ENCODE measurements around the gene SNRNP70.

SNRNP70 gene

DNA sequence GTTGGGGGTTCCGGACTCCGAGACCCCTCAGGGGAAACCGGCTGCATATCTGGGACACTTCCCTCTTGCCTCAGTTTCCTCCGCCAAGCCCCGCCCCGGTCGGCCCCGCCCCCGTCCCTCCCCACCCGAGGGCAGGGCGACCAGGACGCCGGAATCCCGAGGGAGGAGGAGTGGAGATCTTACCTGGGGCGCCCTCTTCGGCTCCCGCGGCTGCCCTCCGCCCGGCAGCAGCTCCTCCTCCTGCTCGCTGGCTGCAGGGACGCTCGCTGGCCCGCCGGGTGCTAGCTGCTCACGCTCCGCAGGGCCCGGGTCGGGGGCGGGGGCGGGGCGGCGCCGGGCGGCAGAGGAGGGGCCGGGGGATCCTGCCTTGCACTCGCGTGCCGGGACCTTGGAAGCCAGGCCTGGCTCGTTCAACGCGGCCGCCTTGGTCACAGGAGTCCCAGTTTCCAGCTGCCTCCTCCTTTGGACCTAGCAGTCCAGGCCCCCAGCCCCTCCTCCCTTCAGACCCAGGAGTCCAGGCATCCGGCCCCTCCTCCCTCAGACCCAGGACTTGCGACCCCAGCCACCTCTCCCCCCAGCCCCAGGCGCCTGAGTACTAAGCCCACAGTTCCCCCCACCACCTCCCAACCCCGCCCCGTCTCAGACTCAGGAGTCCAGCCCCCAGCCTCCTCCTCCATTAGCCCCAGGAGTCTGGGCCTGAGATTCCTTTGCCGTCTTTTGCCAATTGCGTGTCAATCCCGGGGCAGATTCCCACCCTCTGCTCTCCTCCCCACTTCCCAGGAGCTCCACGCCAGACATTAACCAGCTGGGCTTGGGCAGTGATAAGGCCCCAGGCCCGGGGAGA is 20.3 kb upstream of the SNRNP70 start, which contains the start of gene NTF4:
Gene NTF4, minus strand, starts transcription at position 51 of the 844 bp plus-strand sequence. CDS start 2,821 bp downstream, outside the sequence.
- no peak for DNase-seq

DNA sequence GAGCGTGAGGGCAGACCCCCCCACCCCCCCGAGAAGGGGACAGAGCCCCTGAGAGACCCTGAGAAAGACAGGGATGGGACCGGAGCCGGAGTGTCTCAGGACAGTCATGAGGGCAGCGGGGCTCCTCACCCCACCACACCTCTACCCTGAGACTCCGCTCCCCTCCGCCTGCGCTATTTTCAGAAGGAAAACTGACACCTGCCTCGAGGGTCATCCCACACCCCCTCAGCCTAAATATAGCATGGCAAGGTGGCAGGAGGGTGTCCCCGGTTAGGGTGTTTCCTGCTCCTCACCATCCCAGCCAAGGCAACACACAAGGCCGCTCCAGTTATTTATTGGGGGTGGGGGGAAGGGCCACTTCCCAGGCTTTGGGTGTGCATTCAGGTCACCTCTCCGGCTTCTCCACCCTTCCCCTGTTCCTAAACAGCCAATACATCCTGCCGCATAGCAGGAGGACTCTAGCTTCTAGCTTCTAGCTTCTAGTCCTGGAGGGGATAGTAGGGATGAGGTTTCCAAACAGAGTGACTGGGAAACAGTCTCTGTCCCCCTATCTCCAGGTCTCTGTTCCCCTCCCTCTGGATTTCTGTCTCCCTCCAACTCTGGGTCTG is 19.2 kb upstream of the SNRNP70 start:
- no peak for DNase-seq

DNA sequence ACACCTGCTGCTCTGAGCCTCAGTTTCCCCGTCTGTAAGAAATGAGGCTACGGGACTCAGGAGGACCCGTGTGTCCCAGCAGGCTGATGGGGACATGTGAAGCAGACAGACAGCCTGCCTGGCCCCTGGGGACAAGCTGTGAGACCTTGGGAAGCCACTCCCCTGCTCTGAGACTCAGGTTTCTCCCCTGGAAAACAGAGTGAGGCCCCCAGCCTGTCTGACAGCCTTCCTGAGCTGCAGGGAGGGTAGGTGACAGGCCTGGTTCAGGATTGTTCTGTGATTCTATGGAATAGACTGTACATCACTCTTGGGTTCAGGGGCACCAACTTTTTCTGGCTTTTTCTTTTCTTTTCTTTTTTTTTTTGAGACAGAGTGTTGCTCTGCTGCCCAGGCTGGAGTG is 17.7 kb upstream of the SNRNP70 start:
- no peak for DNase-seq

DNA sequence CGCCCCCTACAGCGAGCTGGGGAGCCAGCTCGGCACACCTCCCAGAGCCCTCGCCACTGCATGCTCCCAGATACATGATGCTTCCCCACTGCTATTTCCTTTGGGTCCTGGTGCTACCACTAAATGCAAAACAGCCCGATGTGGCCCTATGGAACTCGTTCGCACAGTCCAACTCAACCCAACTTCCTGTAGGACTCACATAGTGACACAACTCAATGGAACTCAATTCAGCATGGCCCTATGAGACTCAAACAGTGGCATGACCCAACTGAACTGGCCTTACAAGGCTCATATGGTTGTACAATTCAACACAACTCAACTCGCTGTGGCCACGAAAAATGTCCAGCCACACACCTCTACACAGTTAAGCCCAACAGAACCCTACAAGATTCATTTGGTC is 16.2 kb upstream of the SNRNP70 start:
- DNase-seq: no peak

DNA sequence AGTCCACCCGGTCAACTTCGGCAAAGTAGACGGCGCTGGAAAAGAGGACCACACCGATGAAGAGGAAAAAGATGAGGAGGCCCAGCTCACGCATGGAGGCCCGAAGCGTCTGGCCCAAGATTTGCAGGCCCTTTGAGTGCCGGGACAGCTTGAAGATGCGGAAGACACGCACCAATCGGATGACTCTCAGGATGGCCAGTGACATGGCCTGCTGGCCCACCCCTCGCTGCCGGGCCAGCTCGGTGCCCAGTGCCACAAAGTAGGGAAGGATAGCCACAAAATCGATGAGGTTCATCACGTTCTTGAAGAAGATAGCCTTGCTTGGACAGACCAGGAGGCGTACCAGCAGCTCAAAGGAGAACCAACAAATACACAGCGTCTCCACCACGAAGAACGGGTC is 14.8 kb upstream of the SNRNP70 start:
- DNase-seq: no peak

DNA sequence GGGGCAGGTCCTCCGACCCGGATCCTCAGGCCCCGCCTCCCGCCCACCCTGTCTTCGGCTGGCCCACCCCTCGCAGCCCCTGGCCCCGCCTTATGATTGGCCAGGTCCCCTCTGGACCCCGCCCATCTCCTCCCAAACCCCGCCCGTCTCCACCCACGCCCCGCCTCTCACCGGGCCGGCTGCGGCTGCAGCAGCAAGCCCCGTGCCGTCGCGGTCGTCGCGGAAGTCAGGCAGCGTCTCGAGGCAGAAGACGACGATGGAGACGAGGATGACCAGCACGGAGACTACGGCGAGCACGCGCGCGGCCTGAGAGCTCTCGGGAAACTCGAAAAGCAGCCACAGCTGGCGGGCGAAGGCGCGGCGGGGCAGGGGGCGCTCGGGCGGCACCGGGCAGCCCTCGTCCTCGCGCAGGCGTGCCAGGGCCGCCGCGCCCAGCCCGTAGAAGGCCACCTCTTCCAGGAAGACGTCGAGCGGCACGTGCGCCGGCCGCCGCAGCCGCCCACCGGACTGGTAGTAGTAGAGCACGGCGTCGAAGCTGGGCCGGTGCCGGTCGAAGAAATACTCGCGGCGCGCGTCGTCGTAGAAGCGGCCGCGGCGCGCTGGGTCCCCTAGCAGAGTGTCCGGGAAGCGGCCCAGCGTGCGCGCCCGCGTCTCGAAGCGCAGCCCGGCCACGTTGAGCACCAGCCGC is 13.2 kb upstream of the SNRNP70 start:
- no peak for DNase-seq

DNA sequence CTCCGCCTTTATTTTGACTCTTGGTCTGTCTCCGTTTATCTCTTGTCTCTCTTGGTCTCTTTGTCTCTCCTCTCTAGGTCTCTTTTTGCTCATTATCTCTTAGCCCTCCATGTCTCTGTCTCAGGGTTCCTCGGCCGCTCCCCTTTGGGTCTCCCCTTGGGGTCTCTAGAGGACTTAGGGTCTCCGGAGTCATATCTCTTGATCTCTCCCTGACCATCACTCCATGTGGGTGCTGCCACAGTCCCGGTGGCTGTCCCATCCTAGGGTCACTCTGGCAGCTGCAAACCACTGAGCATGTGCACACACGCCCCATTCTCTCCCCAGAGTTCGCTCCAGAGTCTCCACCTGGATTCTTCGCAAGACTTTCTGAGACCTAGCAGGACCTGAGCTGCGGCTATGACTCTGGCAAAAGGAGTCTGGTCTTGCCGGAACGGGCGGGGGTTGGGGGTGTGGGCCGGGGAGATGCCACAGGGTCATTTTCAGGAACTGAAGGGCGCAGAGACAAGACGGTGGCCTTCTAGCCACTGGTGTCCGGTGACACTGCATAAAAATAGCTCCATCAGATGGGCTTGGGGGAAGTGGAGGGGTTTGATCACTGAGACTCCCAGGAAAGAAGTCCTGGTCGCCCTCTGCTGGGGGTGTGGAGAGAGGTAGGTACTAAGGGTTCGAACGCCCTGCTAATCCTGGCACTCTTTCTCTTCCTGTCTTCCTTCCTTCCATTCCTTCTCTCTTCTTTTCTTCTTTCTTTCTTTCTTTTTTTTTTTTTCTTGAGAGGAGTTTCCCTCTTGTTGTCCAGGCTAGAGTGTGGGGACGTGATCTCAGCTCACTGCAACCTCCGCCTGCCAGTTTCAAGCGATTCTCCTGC is 11.5 kb upstream of the SNRNP70 start:
- DNase-seq: no peak

DNA sequence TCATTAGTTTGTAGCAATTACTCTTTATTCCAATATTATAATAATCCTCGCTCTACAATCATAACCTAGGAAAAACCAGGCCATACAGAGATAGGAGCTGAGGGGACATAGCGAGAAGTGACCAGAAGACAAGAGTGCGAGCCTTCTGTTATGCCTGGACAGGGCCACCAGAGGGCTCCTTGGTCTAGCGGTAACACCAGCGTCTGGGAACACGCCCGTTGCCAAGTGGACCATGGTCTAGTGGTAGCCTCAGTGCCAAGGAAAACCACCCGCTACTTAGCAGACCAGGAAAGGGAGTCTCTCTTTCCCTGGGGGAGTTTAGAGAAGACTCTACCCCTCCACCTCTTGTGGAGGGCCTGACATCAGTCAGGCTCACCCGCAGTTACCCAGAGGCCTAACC is 10.4 kb upstream of the SNRNP70 start:
- peak; percentile 38 for DNase-seq

DNA sequence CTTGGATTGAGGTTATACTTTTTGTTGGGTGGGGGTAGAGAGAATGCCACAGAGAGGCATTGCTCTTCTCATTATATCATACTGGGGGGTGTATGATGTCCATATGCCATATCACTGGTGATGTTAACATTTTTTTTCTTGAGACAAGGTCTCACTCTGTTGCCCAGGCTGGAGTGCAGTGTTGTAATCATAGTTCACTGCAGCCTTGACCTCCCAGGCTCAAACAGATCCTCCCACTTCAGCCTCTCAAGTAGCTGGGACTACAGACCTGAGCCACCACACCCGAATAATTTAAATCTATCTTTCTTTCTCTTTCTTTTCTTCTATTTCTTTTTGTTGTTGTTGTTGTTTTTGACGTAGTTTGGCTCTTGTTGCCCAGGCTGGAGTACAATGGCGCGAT is 4.9 kb upstream of the SNRNP70 start:
- DNase-seq: no peak

DNA sequence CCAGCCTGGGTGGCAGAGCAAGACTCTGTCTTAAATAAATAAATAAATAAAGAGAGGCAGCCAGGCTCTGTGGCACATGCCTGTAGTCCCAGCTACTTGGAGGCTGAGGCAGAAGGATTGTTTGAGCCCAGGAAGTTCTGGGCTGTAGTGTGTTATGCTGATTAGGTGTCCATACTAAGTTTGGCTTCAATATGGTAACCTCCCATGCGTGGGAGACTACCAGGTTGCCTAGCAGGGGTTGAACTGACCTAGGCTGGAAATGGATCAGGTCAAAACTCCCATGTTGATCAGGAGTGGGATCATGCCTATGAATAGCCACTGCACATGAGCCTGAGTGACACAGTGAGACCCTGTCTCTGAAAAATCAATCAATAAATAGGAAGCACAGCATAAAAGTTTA is 4.0 kb upstream of the SNRNP70 start:
- DNase-seq: no peak

DNA sequence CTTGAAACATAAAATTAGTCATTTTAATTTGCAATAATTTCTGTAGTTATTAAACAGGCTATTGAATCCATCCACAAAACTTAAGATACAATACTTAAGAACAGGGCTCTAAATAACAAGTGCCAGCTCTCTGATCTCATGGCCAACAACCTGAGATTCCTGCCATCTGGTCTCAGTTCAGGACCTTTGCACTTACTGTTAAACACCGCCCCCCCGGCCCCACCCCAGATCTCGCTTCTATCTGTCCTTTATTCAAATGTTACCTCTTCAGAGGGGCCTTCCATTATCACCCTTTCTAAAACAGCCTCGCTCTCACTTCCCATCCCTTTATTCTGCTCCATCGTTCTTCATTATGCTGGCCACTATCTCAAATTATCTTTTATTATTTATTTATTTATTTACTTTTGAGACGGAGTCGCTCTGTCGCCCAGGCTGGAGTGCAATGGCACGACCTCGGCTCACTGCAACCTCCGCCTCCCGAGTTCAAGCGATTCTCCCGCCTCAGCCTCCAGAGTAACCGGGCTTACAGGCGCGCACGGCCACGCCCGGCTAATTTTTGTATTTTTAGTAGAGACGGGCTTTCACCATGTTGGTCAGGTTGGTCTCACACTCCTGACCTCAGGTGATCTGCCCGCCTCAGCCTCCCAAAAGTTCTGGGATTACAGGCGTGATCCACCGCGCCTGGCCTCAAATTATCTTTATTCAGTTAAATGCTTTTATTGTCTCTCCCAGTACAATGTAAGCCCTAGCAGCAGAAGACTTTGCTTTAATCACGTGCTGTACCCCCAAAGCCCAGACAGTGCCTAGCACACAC is 838 bp upstream of the SNRNP70 start:
- DNase-seq: no peak

DNA sequence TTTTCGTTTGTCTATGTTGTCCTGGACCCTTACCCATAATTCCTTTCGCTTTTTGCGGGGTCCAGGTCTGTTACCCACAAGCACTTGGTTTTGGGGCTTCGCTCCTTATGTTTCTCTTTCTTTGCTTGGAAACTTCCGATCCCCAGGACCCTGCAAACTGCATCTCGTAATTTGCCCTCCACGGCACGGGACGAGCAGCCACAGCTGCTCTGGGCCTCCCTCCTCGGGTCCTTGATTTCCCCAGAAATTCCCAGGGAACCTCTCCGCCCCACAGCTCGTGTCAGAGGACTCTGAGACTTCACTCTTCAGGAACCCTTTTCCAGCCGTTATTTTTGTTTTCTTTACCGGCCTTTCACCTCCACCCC is 599 bp downstream of the SNRNP70 start:
- DNase-seq: no peak

DNA sequence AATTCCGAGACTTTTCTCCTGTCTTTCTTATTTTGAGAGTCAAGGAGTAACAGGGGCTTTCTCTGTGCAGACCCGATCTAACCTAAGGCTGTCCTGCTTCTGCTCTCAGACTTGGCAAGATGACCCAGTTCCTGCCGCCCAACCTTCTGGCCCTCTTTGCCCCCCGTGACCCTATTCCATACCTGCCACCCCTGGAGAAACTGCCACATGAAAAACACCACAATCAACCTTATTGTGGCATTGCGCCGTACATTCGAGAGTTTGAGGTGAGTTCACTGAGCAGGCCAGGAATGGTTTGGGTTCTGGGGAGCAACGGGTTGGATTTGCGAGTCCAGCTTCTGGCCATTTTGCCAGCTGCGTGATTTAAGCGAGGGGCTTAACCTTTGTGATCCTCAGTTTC is 1.0 kb downstream of the SNRNP70 start:
- DNase-seq: no peak

DNA sequence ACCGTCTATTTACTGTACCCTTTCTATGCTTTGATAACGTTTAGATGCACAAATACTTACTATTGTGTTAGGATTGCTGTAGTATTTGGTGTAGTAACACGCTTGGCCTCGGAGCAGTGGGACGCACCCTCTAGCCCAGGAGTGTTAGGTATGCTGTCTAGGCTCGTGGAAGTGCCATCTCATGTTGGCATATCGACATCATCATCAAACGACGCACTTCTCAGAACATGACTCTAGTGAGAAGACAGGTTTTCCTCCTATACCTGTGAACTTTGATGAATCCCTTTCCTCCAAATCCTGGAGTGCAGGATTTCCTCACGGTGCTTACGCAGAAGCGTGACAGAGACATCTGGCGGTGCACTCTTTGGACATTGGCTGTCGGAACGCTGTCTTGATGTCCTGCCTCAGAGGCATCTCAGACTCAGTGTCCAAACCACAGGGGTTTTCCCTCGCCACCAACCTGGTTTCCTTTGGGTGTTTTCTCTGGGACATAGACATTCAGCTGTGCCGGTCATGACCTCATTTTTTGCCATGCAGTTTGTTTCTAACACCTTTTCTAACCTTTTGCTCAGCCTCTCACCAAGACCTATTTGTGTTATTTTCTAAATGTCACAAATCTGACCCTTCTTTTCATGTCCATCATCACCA is 6.3 kb downstream of the SNRNP70 start:
- DNase-seq: no peak

DNA sequence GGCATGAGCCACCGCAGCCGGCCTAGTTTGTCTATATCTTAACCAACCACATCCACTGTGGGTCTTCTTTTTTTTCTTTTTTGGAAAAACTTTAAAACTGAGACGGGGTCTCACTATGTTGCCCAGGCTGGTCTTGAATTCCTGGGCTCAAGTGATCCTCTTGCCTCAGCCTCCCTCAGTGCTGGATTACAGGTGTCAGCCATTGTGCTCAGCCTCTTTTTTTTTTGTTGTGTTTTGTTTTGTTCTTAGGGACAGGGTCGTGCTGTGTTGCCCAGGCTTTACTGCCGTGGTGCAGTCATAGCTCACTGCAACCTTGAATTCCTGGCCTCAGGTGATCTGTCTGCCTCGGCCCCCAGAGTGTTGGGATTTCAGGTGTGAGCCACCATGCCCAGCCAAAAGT is 7.4 kb downstream of the SNRNP70 start:
- no peak for DNase-seq

DNA sequence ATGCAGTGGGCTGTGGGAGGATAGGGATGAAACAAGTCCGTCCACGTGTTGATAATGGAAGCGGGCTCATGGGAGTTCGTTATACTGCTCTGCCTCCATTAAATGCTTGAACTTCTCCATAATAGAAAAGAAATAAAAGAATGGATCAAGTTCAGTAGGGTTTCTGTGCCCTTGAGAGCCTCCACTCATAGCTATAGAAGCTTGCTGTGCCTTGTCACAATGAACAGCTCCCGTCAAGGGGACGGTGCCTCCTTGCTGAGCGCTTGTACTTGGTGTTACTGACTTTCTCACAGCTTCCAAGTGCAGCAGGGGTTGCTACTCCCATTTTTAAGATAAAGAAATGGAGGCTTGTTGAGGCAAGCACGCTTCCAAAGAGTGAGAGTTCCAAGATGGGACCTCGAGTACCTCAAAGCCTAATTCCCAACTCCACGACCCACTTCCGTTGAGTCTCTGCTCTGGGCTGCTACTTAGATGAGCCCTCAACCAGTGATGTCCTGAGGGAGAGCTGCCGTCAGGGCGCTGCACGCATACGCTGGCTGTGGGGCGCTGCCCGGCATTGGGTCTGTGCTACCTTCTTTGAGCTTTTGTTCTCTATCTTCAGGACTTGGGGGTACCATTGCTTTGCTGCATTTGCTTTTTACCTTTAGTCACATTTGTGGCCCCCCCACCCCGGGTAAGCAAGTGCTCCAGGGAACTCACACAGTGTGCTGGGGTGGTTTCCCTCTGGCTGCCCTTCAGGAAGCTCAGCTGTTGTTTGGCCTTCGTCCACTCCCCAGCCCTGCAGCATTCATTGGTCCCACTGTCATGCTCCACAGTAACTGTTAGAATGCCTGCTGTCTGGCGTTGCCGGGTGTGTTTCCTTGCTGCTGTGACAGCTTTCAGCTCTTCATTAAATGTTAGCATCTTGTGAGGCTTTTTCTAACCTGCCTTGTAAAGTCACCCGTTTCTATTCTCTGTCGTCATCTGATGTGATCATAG is 9.5 kb downstream of the SNRNP70 start:
- no peak for DNase-seq

DNA sequence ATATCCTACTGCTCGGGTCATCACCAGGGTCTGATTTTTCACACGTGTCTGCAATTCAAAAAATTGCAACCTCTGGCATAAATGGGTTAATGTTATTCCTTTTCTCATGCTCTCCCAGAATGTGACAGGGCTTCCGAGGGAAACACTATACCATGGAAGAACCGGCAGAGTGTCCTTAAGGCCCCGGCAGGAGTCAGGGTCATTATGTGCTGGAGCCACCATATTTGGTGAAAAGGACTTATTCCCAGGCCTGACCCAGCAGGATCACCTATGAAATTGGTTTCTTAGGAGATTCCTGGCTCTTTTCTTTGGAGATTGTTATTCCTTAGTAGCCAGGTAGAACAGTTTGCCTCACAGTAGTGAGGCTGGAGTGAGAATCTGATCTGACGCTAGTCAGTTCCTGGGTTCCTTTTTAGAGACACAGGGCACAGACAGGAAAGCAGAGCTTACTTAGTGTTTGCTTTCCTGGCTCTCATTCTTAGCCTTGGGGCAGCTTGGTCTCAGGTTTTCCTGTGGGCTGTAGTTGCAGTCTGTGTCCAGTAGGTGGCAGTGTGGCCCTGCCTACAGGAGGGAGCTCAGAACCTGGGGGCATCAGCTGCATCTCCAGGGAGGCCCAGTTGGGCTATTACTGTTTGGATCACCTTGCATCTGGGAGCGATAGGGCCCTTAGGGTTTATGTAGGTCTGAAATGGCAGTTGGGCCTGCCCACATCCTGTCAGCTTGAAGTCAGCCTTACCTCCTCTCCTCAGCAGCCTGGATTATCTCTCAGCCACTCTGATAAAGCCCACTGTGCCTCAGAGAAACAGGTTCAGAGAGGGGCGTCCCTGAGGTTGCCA is 12.4 kb downstream of the SNRNP70 start:
- peak; percentile 41 for DNase-seq

DNA sequence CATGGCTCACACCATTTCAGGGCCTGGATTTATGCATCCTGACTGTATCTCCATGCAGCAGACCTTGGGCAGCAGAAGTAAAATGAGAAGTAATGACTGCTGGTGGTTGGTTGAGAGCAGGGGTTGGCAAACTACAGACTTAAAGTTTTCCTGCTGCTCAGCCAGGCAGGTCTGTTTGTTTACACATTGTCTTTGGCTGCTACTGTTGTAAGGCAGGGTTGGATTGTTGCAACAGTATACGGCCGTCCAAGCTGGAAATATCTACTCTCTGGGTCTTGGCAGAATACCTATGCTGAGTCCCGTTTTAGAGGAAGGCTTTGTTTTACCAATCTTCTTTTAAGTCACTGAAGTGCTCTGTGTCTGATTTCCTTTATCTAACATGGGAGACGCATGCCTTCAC is 13.5 kb downstream of the SNRNP70 start:
- no peak for DNase-seq

DNA sequence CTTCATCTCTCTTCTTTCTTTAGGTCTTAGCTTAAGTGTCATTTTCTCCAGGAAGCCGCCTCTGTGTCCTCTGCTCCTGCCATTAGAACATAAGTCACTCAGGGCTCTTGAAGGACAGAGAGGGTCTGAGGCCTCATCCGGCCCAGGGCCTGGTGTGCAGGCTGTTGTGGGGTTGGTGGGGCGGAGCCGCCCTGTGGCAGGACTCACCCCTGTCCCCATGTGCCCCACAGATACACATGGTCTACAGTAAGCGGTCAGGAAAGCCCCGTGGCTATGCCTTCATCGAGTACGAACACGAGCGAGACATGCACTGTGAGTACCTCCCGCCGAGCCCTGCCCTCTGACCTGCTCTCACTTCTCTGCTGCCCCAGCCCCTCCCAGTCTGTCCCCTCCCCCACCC is 15.9 kb downstream of the SNRNP70 start:
- DNase-seq: no peak
